Measurements from ENCODE around the gene CACNA2D1. TPM values are rescaled to one million over a fixed set of nuclear protein-coding genes. Genes with fewer than 3 reads are reported as not detected.
A peak's percentile ranks its signal among the peaks of the same experiment; 100 is the strongest.

Gene CACNA2D1
- polyA plus RNA-seq, 1 donor: 11.4 TPM

DNA sequence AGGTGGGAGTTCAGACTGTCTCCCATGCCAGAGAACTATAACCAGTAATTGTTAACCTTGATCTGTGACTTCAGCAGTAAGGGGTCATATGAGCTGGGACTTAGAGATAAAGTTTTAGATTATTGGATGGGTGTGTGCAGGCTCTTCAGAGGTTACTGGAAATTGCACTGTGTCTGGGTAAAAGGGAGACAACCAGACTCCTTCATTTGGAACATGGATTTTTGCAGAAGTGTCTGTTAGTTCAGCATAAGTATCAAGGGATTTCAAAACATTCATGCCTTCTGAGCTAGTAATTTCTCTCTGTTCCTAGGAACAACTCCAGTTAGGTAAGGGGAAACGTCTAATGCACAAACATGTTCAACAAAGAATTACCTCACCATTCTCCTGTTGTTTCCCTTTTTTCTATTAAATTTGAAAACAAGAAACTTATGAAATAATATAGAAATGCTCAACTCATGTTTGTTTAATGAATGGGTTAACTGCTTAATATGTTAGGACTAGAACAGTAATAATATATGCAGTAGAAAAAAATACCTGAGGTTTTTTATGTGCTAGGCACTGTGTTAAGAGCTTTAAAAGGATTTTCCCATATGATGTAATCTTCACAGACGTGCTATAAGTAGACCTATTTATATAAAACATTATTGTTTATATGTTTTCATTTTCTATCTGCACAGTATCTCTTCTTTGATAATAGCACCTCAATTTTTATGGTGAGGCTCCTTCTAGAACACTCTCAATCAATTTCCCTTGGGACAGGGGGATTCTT, 233.0 kb downstream of the CACNA2D1 start:
- 15% methylated on average over 2 of the region's 2 CpGs for WGBS (ENCODE audit: insufficient coverage, low lambda C conversion rate)
- Histone ChIP-seq H3K27me3 (ENCODE audit: control insufficient read depth, insufficient read depth, low read length) (no peaks in the 10 kb centered on the region), H3K4me3 (ENCODE audit: low read length) (no peak overlapping the region), H3K27ac (ENCODE audit: low read length) (peak overlapping the region; percentile 14), H3K36me3 (ENCODE audit: control insufficient read depth, insufficient read depth, low read length) (no peaks in the 10 kb centered on the region), H3K4me1 (ENCODE audit: control insufficient read depth, insufficient read depth, low read length) (peaks cover 5% of the 10 kb centered on the region), H3K9me3 (ENCODE audit: control insufficient read depth, low read depth, low read length) (no peaks in the 10 kb centered on the region)
- DNase-seq: peak; percentile 19 to 61

DNA sequence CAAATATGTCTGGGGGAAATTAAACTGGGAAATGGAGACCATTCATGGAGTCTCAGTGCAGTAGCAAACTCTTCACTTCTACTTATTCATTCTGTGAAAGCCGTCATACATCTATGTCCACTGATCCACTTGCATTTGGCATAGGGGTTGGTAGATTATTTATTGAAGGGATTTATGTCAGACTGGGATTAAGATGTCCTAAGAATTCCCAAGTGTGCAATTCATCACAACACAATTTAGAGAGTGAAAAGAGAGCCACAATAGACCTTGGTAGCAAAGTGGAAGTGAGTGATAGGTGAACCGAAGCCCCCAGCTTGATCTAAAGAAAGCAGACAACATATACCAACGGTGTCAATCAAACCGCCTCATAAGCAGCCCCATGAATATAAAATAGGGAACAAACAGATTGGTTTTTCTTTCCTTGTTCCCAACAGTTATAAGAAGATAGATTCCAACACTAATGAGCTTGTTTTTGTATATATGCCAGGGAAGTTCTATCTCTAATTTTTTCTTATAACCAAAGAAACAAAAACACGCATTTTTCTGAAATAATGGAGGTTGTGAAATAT, 234.3 kb downstream of the CACNA2D1 start:
- H3K9me3 ChIP-seq (ENCODE audit: control insufficient read depth, low read depth, low read length): no peaks in the 10 kb centered on the region
- H3K4me3 ChIP-seq (ENCODE audit: low read length): no peak overlapping the region
- no peak overlapping the region for H3K27ac ChIP-seq (ENCODE audit: low read length)
- WGBS (ENCODE audit: insufficient coverage, low lambda C conversion rate): 89% methylated on average over 3 of the region's 5 CpGs
- no peaks in the 10 kb centered on the region for H3K27me3 ChIP-seq (ENCODE audit: control insufficient read depth, insufficient read depth, low read length)
- H3K4me1 ChIP-seq (ENCODE audit: control insufficient read depth, insufficient read depth, low read length): peaks cover 5% of the 10 kb centered on the region
- DNase-seq: no peak
- no peaks in the 10 kb centered on the region for H3K36me3 ChIP-seq (ENCODE audit: control insufficient read depth, insufficient read depth, low read length)

- Histone ChIP-seq H3K36me3 (ENCODE audit: control insufficient read depth, insufficient read depth, low read length) (no peaks in the 10 kb centered on the region), H3K27ac (ENCODE audit: low read length) (no peak overlapping the region), H3K27me3 (ENCODE audit: control insufficient read depth, insufficient read depth, low read length) (no peaks in the 10 kb centered on the region), H3K9me3 (ENCODE audit: control insufficient read depth, low read depth, low read length) (no peaks in the 10 kb centered on the region), H3K4me1 (ENCODE audit: control insufficient read depth, insufficient read depth, low read length) (peaks cover 5% of the 10 kb centered on the region), H3K4me3 (ENCODE audit: low read length) (no peak overlapping the region)
- no CpG with 5 or more reads among the region's 4 CpGs for WGBS (ENCODE audit: insufficient coverage, low lambda C conversion rate)
- DNase-seq: peak in 1 of 2 donors; percentile 16
Measured at GRCh38 chr7:82204694-82205093, 238.9 kb downstream of the CACNA2D1 start.

DNA sequence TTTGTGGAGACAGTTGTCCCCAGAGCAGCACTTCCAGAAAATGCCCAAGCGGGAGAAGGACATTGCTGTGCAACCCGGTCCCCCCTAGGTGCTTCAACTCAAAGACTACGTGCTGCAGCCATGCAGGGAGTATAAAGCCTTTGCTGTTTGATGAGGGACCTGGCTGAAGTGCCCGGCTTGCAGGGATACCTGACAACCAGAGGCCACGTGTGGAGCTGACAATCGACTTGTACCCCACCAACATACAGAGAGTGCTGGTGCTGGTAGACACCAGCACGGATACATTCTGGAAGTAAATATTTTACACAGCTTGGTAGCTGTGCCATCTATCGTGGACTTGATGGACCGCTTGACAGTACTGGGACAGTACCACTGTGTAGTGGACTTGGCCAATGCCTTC, 240.6 kb downstream of the CACNA2D1 start:
- Histone ChIP-seq H3K27me3 (ENCODE audit: control insufficient read depth, insufficient read depth, low read length) (no peaks in the 10 kb centered on the region), H3K4me3 (ENCODE audit: low read length) (no peak overlapping the region), H3K4me1 (ENCODE audit: control insufficient read depth, insufficient read depth, low read length) (peaks cover 5% of the 10 kb centered on the region), H3K27ac (ENCODE audit: low read length) (no peak overlapping the region), H3K36me3 (ENCODE audit: control insufficient read depth, insufficient read depth, low read length) (no peaks in the 10 kb centered on the region), H3K9me3 (ENCODE audit: control insufficient read depth, low read depth, low read length) (no peaks in the 10 kb centered on the region)
- WGBS (ENCODE audit: insufficient coverage, low lambda C conversion rate): 80% methylated on average over 1 of the region's 9 CpGs
- DNase-seq: no peak

GRCh38 chr7:82202107-82202506, 241.5 kb downstream of the CACNA2D1 start:
- no peaks in the 10 kb centered on the region for H3K9me3 ChIP-seq (ENCODE audit: control insufficient read depth, low read depth, low read length)
- no peaks in the 10 kb centered on the region for H3K27me3 ChIP-seq (ENCODE audit: control insufficient read depth, insufficient read depth, low read length)
- peaks cover 2% of the 10 kb centered on the region for H3K4me1 ChIP-seq (ENCODE audit: control insufficient read depth, insufficient read depth, low read length)
- H3K27ac ChIP-seq (ENCODE audit: low read length): no peak overlapping the region
- no peaks in the 10 kb centered on the region for H3K36me3 ChIP-seq (ENCODE audit: control insufficient read depth, insufficient read depth, low read length)
- H3K4me3 ChIP-seq (ENCODE audit: low read length): no peak overlapping the region
- DNase-seq: no peak
- WGBS (ENCODE audit: insufficient coverage, low lambda C conversion rate): 100% methylated on average over 4 of the region's 13 CpGs

GRCh38 chr7:82200601-82201000, 243.0 kb downstream of the CACNA2D1 start:
- no peak for DNase-seq
- no peak overlapping the region for H3K27ac ChIP-seq (ENCODE audit: low read length)
- H3K4me3 ChIP-seq (ENCODE audit: low read length): no peak overlapping the region
- no peaks in the 10 kb centered on the region for H3K9me3 ChIP-seq (ENCODE audit: control insufficient read depth, low read depth, low read length)
- 80% methylated on average over 1 of the region's 2 CpGs for WGBS (ENCODE audit: insufficient coverage, low lambda C conversion rate)
- H3K27me3 ChIP-seq (ENCODE audit: control insufficient read depth, insufficient read depth, low read length): no peaks in the 10 kb centered on the region
- H3K36me3 ChIP-seq (ENCODE audit: control insufficient read depth, insufficient read depth, low read length): no peaks in the 10 kb centered on the region
- no peaks in the 10 kb centered on the region for H3K4me1 ChIP-seq (ENCODE audit: control insufficient read depth, insufficient read depth, low read length)

DNA sequence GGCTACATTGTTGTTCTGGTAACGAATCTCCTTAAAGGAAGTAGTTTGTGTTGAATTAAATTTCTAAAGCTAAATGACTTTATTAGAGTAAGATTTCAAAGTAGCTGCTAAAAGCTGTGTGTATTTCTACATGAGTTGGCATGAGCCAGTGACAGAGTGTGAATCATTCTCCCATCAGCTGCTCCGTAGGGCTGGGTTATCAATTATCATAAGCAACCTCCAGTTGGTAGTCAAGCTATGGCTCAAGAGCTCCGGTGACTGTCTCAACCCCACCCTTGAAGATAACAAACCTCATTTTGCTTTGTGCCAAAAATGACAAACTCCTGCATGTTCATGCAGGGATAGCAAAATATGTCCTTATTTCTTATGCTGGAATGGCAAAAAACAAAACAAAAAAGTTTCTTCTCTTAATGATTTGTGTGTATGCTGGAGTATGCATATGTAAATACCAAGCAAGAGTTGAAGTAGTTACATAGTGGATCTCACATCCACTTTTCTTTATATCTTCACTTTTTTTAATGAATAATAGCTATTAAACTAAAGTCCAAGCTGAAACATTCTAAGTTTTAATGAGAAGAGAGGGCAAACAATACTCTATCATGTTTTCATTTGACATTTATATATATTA, 249.4 kb downstream of the CACNA2D1 start:
- H3K4me1 ChIP-seq (ENCODE audit: control insufficient read depth, insufficient read depth, low read length): no peaks in the 10 kb centered on the region
- no peak for DNase-seq
- H3K36me3 ChIP-seq (ENCODE audit: control insufficient read depth, insufficient read depth, low read length): no peaks in the 10 kb centered on the region
- no peaks in the 10 kb centered on the region for H3K27me3 ChIP-seq (ENCODE audit: control insufficient read depth, insufficient read depth, low read length)
- no peaks in the 10 kb centered on the region for H3K9me3 ChIP-seq (ENCODE audit: control insufficient read depth, low read depth, low read length)
- no CpG with 5 or more reads among the region's 3 CpGs for WGBS (ENCODE audit: insufficient coverage, low lambda C conversion rate)
- H3K27ac ChIP-seq (ENCODE audit: low read length): no peak overlapping the region
- H3K4me3 ChIP-seq (ENCODE audit: low read length): no peak overlapping the region

DNA sequence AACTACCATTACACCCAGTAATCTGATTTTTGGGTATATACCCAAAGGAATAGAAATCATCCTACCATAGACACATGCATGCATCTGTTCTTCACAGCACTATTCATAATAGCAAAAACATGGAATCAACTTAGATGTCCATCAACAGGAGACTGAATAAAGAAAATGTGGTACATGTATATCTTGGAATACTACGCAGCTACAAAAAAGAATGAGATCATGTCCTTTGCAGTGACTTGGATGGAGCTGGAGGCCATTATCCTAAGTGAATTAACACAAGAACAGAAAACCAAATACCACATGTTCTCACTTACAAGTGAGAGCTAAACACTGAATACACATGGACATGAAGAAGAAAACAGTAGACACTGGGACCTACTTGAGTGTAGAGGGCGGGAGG, 254.9 kb downstream of the CACNA2D1 start:
- H3K4me3 ChIP-seq (ENCODE audit: low read length): no peak overlapping the region
- H3K4me1 ChIP-seq (ENCODE audit: control insufficient read depth, insufficient read depth, low read length): no peaks in the 10 kb centered on the region
- H3K9me3 ChIP-seq (ENCODE audit: control insufficient read depth, low read depth, low read length): no peaks in the 10 kb centered on the region
- no peaks in the 10 kb centered on the region for H3K36me3 ChIP-seq (ENCODE audit: control insufficient read depth, insufficient read depth, low read length)
- no peaks in the 10 kb centered on the region for H3K27me3 ChIP-seq (ENCODE audit: control insufficient read depth, insufficient read depth, low read length)
- 100% methylated on average over 1 of the region's 2 CpGs for WGBS (ENCODE audit: insufficient coverage, low lambda C conversion rate)
- no peak for DNase-seq
- no peak overlapping the region for H3K27ac ChIP-seq (ENCODE audit: low read length)

GRCh38 chr7:82185443-82185842, 258.1 kb downstream of the CACNA2D1 start:
- Histone ChIP-seq H3K36me3 (ENCODE audit: control insufficient read depth, insufficient read depth, low read length) (no peaks in the 10 kb centered on the region), H3K4me3 (ENCODE audit: low read length) (no peak overlapping the region), H3K4me1 (ENCODE audit: control insufficient read depth, insufficient read depth, low read length) (no peaks in the 10 kb centered on the region), H3K9me3 (ENCODE audit: control insufficient read depth, low read depth, low read length) (no peaks in the 10 kb centered on the region), H3K27me3 (ENCODE audit: control insufficient read depth, insufficient read depth, low read length) (no peaks in the 10 kb centered on the region), H3K27ac (ENCODE audit: low read length) (no peak overlapping the region)
- DNase-seq: no peak
- WGBS (ENCODE audit: insufficient coverage, low lambda C conversion rate): 100% methylated on average over 1 of the region's 2 CpGs

DNA sequence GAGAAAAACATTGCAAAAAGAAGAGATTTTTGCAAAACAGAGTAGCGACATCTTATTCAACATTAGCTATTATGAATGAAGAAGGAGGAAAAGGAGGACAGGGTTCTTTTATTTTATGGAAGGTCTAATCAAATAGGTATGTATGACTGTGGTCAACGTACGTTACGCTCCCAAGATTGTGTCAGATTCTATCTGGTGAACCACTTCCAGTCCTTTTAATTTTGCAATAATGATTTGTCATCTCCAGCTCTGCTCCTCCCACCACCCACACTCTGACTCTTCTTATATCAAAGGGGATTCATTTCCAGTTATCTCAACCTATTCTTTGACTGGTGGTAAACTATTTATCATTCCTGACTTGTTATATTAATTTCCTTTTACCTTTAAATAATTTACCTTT, 259.9 kb downstream of the CACNA2D1 start:
- no peaks in the 10 kb centered on the region for H3K36me3 ChIP-seq (ENCODE audit: control insufficient read depth, insufficient read depth, low read length)
- 98% methylated on average over 3 of the region's 4 CpGs for WGBS (ENCODE audit: insufficient coverage, low lambda C conversion rate)
- no peaks in the 10 kb centered on the region for H3K27me3 ChIP-seq (ENCODE audit: control insufficient read depth, insufficient read depth, low read length)
- no peaks in the 10 kb centered on the region for H3K4me1 ChIP-seq (ENCODE audit: control insufficient read depth, insufficient read depth, low read length)
- DNase-seq: no peak
- no peak overlapping the region for H3K4me3 ChIP-seq (ENCODE audit: low read length)
- H3K27ac ChIP-seq (ENCODE audit: low read length): no peak overlapping the region
- no peaks in the 10 kb centered on the region for H3K9me3 ChIP-seq (ENCODE audit: control insufficient read depth, low read depth, low read length)

All from large intestine (tissue), 3 donors.